PC-9 (cell line): ENCODE results near the gene MANF. TPM values are rescaled to one million over a fixed set of nuclear protein-coding genes. Genes with fewer than 3 reads are reported as not detected.

ENCODE experiments used
- BruUV-seq: library from RNA; stranded (reverse); fragments of 400-500 nt; replicated peaks from 2 replicates; lab custom pipeline; 2021; lab: Mats Ljungman, UMichigan
- CTCF ChIA-PET: fragments of 300-600 bp; sonication (Branson Sonifier 250); formaldehyde crosslinking; loops from one replicate; lab custom pipeline; 2022; ENCODE audit warnings: antibody characterized with exemption; lab: Charles Lee
- POLR2A ChIA-PET: fragments of 300-600 bp; sonication (Branson Sonifier 250); formaldehyde crosslinking; loops from one replicate; lab custom pipeline; 2022; ENCODE audit warnings: antibody characterized with exemption; ENCODE audit not compliant: unreplicated experiment; lab: Charles Lee
- DNase-seq, 2 experiments: peaks; one replicate each; pipeline versions ENCODE4 v3.0.0 to v3.0.0-alpha.2; 2015 to 2022; ENCODE audit warnings: mixed read lengths in 1 of 2
- H2AFZ ChIP-seq: fragments of 200-600 bp; sonication (generic); 2 replicates; pipeline ENCODE4 v1.8.1; 2017; ENCODE audit warnings: antibody characterized with exemption
- H3F3A ChIP-seq: fragments of 200-600 bp; sonication (generic); 2 replicates; pipeline ENCODE4 v1.8.1; 2017; ENCODE audit warnings: antibody characterized with exemption, mild to moderate bottlenecking, low read depth; ENCODE audit not compliant: insufficient read depth
- H3K27ac ChIP-seq: fragments of 200-600 bp; sonication (generic); 2 replicates; pipeline ENCODE4 v1.6.1; 2016; ENCODE audit warnings: mixed run types
- H3K27me3 ChIP-seq: fragments of 200-600 bp; sonication (generic); 2 replicates; pipeline ENCODE4 v1.6.1; 2016; ENCODE audit warnings: low read depth, mixed run types; ENCODE audit not compliant: insufficient read depth
- H3K36me3 ChIP-seq: fragments of 200-600 bp; sonication (generic); 2 replicates; pipeline ENCODE4 v1.6.1; 2016; ENCODE audit warnings: low read depth, mixed run types
- H3K4me1 ChIP-seq: fragments of 200-600 bp; sonication (generic); replicated peaks from 2 replicates; pipeline ENCODE4 v1.6.1; 2016; ENCODE audit warnings: mixed run types; ENCODE audit not compliant: insufficient read depth
- H3K4me2 ChIP-seq: fragments of 200-600 bp; sonication (generic); 2 replicates; pipeline ENCODE4 v1.6.1; 2017; ENCODE audit warnings: mixed run types
- H3K4me3 ChIP-seq: fragments of 200-600 bp; sonication (generic); 2 replicates; pipeline ENCODE4 v1.6.1; 2016; ENCODE audit warnings: mixed run types
- H3K79me2 ChIP-seq: fragments of 200-600 bp; sonication (generic); 2 replicates; pipeline ENCODE4 v1.6.1; 2017; ENCODE audit warnings: low read depth, mixed run types
- H3K9me2 ChIP-seq: fragments of 200-600 bp; sonication (generic); 2 replicates; pipeline ENCODE4 v1.8.1; 2017; ENCODE audit warnings: mild to moderate bottlenecking; ENCODE audit not compliant: insufficient read depth
- H3K9me3 ChIP-seq: fragments of 200-600 bp; sonication (generic); 2 replicates; pipeline ENCODE4 v1.8.1; 2016; ENCODE audit warnings: low read depth; ENCODE audit not compliant: insufficient read depth
- H4K20me1 ChIP-seq: fragments of 200-600 bp; sonication (generic); 2 replicates; pipeline ENCODE4 v1.8.1; 2017; ENCODE audit not compliant: insufficient read depth
- CTCF ChIP-seq: fragments of 200-600 bp; sonication (generic); conservative IDR thresholded peaks from 2 replicates; pipeline ENCODE4 v1.6.1; 2017; ENCODE audit warnings: mixed run types, antibody characterized with exemption, mild to moderate bottlenecking, moderate library complexity
- EZH2 ChIP-seq: fragments of 200-600 bp; sonication (generic); IDR thresholded peaks from 2 replicates; pipeline ENCODE4 v1.8.0; 2017; ENCODE audit warnings: antibody characterized with exemption, low read depth
- intact Hi-C: fragments of 100-400 bp; cut with micrococcal nuclease; formaldehyde crosslinking; loops from one replicate; pipeline ENCODE4 v1.10.0; 2022; ENCODE audit not compliant: unreplicated experiment
- total RNA-seq: library from RNA; stranded (reverse); gene quantifications from 2 replicates; pipeline ENCODE4 v1.2.3, GENCODE V29; 2021

MANF gene
- total RNA-seq, 1 experiment from 2014 or later: 79.1 TPM

- intact Hi-C loops: no loop called here
- Histone ChIP-seq H3K27me3 (no peaks in the 10 kb centered on the region), H3K4me2 (no peak overlapping the region), H3K36me3 (peaks cover 6% of the 10 kb centered on the region; the same call in 1 of the 2 replicates), H3K4me1 (peaks cover 26% of the 10 kb centered on the region), H3K79me2 (no peaks in the 10 kb centered on the region), H2AFZ (no peak overlapping the region), H3F3A (peaks cover 13% of the 10 kb centered on the region; the same call in 1 of the 2 replicates), H3K9me3 (no peaks in the 10 kb centered on the region), H3K27ac (no peak overlapping the region), H3K4me3 (no peak overlapping the region), H3K9me2 (no peaks in the 10 kb centered on the region), H4K20me1 (no peaks in the 10 kb centered on the region)
- no peak for DNase-seq
- TF ChIP-seq EZH2 (no peak), CTCF (no peak)
- CTCF ChIA-PET: no interaction called here
- no TSS peak for BruUV-seq
- POLR2A ChIA-PET: no interaction called here
Measured at GRCh38 chr3:51353691-51354090, 31.4 kb upstream of the MANF start.

- CTCF ChIA-PET: no interaction called here
- POLR2A ChIA-PET: no interaction called here
- no peaks in the 10 kb centered on the region for H3K9me2 ChIP-seq
- BruUV-seq: no TSS peak
- DNase-seq: peak in 1 of 2 experiments; percentile 5
- H3K36me3 ChIP-seq: peaks cover 6% of the 10 kb centered on the region; the same call in 1 of the 2 replicates
- no peak overlapping the region for H3K4me3 ChIP-seq
- H3K79me2 ChIP-seq: no peaks in the 10 kb centered on the region
- no peak overlapping the region for H3K27ac ChIP-seq
- no peaks in the 10 kb centered on the region for H3K27me3 ChIP-seq
- no peak overlapping the region for H2AFZ ChIP-seq
- TF ChIP-seq EZH2 (no peak), CTCF (no peak)
- H3F3A ChIP-seq: peaks cover 13% of the 10 kb centered on the region; the same call in 1 of the 2 replicates
- H3K4me2 ChIP-seq: no peak overlapping the region
- no peaks in the 10 kb centered on the region for H4K20me1 ChIP-seq
- intact Hi-C loops: no loop called here
- no peaks in the 10 kb centered on the region for H3K9me3 ChIP-seq
- peaks cover 26% of the 10 kb centered on the region for H3K4me1 ChIP-seq
Measured at GRCh38 chr3:51354172-51354571, 30.9 kb upstream of the MANF start.

GRCh38 chr3:51354731-51355615, 30.1 kb upstream of the MANF start:
- H3K4me2 ChIP-seq: peak overlapping the region; percentile 72; the same call in 1 of the 2 replicates
- CTCF ChIA-PET: interaction anchor here (1.4 kb wide), 1 partner anchor 11 kb away, joined by 3 read pairs; no protein-coding TSS in a partner anchor
- no peak overlapping the region for H2AFZ ChIP-seq
- no peaks in the 10 kb centered on the region for H3K9me2 ChIP-seq
- H3F3A ChIP-seq: peaks cover 13% of the 10 kb centered on the region; the same call in 1 of the 2 replicates
- POLR2A ChIA-PET: no interaction called here
- DNase-seq: no peak
- intact Hi-C loops: no loop called here
- BruUV-seq: no TSS peak
- no peaks in the 10 kb centered on the region for H3K9me3 ChIP-seq
- H4K20me1 ChIP-seq: no peaks in the 10 kb centered on the region
- H3K79me2 ChIP-seq: no peaks in the 10 kb centered on the region
- no peaks in the 10 kb centered on the region for H3K27me3 ChIP-seq
- TF ChIP-seq EZH2 (no peak), CTCF (no peak)
- H3K27ac ChIP-seq: peak overlapping the region; percentile 74
- no peak overlapping the region for H3K4me3 ChIP-seq
- H3K4me1 ChIP-seq: peaks cover 26% of the 10 kb centered on the region
- H3K36me3 ChIP-seq: peaks cover 6% of the 10 kb centered on the region; the same call in 1 of the 2 replicates
